Thoracic aorta (tissue), 2 donors: ENCODE measurements around the gene NR2F1-AS1. TPM values are rescaled to one million over a fixed set of nuclear protein-coding genes. Genes with fewer than 3 reads are reported as not detected.
"Not testable (repeated sequence)": the region's sequence is repeated elsewhere in the genome, so short reads cannot be mapped to it uniquely, and the experiment has no call there.

Experiments
- ATAC-seq: fragments of 150-250 bp; one replicate; pipeline ENCODE4 v1.8.0; 2017; ENCODE audit warnings: low read depth; ENCODE audit not compliant: insufficient number of reproducible peaks, low FRiP score
- DNase-seq: peaks from one replicate; pipeline ENCODE4 v3.0.0-alpha.2; 2020; ENCODE audit warnings: low spot score
- H3K27ac ChIP-seq, 2 donors: fragments of 200-600 bp; sonication (generic); 1 replicate in 1 of 2; 2 replicates in 1 of 2; pipeline ENCODE4 v1.5.1; 2016; ENCODE audit warnings: mild to moderate bottlenecking in 2 of 2, moderate library complexity in 2 of 2
- H3K27me3 ChIP-seq: fragments of 200-600 bp; sonication (generic); replicated peaks from 2 replicates; pipeline ENCODE4 v1.6.0; 2016; ENCODE audit warnings: mild to moderate bottlenecking; ENCODE audit not compliant: insufficient read depth
- H3K36me3 ChIP-seq: fragments of 200-600 bp; sonication (generic); one replicate; pipeline ENCODE4 v1.5.1; 2016
- H3K4me1 ChIP-seq, 2 donors: fragments of 200-600 bp; sonication (generic); 1 replicate in 1 of 2; 2 replicates in 1 of 2; pipeline versions ENCODE4 v1.5.1 to v1.6.0; 2016; ENCODE audit warnings: low read depth in 2 of 2, mild to moderate bottlenecking in 1 of 2; ENCODE audit not compliant: control insufficient read depth in 1 of 2
- H3K4me3 ChIP-seq: fragments of 200-600 bp; sonication (generic); 2 replicates; pipeline ENCODE4 v1.5.1; 2016; ENCODE audit warnings: mild to moderate bottlenecking
- H3K9me3 ChIP-seq: fragments of 200-600 bp; sonication (generic); 2 replicates; pipeline ENCODE4 v1.5.1; 2016
- CTCF ChIP-seq: fragments of 200-600 bp; sonication (generic); IDR thresholded peaks from one replicate; pipeline ENCODE4 v1.5.1; 2019; ENCODE audit warnings: antibody characterized with exemption
- total RNA-seq, 2 donors: library from RNA; depleted of rRNA; stranded (reverse); fragments of >200 nt; gene quantifications; one replicate each; pipeline versions ENCODE4 v1.1.0 to v1.2.3, GENCODE V29; 2016

The NR2F1-AS1 gene
- total RNA-seq, 2 donors from 2014 or later = 0.54 to 8.7 TPM

GRCh38 chr5:93566091-93566490, 14.9 kb downstream of the NR2F1-AS1 start:
- no peaks in the 10 kb centered on the region for H3K36me3 ChIP-seq
- no peak overlapping the region for H3K27ac ChIP-seq
- ATAC-seq (no peak), DNase-seq (no peak)
- no peak overlapping the region for H3K4me3 ChIP-seq
- peaks cover 0 to 8% of the 10 kb centered on the region in 2 donors for H3K4me1 ChIP-seq
- H3K27me3 ChIP-seq = no peaks in the 10 kb centered on the region
- no peak for TF ChIP-seq CTCF
- no peaks in the 10 kb centered on the region for H3K9me3 ChIP-seq

- H3K27me3 ChIP-seq = no peaks in the 10 kb centered on the region
- no peak for DNase-seq
- H3K9me3 ChIP-seq = no peaks in the 10 kb centered on the region
- H3K4me3 ChIP-seq = no peak overlapping the region
- no peak for ATAC-seq
- TF ChIP-seq CTCF = no peak
- no peaks in the 10 kb centered on the region for H3K4me1 ChIP-seq
- no peak overlapping the region for H3K27ac ChIP-seq
- no peaks in the 10 kb centered on the region for H3K36me3 ChIP-seq
These were observed 23.9 kb downstream of the NR2F1-AS1 start for GRCh38 chr5:93557021-93557604.

GRCh38 chr5:93549594-93549993, 31.4 kb downstream of the NR2F1-AS1 start:
- H3K4me3 ChIP-seq, ATAC-seq, H3K36me3 ChIP-seq, H3K4me1 ChIP-seq, H3K27ac ChIP-seq, H3K27me3 ChIP-seq, DNase-seq, H3K9me3 ChIP-seq: not testable (repeated sequence)

- Histone ChIP-seq H3K27me3 (no peaks in the 10 kb centered on the region), H3K9me3 (no peaks in the 10 kb centered on the region), H3K36me3 (no peaks in the 10 kb centered on the region), H3K4me3 (no peak overlapping the region), H3K27ac (no peak overlapping the region), H3K4me1 (no peaks in the 10 kb centered on the region)
- TF ChIP-seq CTCF = no peak
- ATAC-seq = no peak
- no peak for DNase-seq
These were observed 35.1 kb downstream of the NR2F1-AS1 start for GRCh38 chr5:93545872-93546271.

GRCh38 chr5:93532370-93532769, 48.6 kb downstream of the NR2F1-AS1 start:
- no peak for DNase-seq
- Histone ChIP-seq H3K4me3 (no peak overlapping the region), H3K36me3 (no peaks in the 10 kb centered on the region), H3K27me3 (no peaks in the 10 kb centered on the region), H3K27ac (no peak overlapping the region), H3K9me3 (peaks cover 4% of the 10 kb centered on the region), H3K4me1 (peaks cover 0 to 2% of the 10 kb centered on the region in 2 donors)
- no peak for TF ChIP-seq CTCF
- peak; percentile 28 for ATAC-seq

- not testable (repeated sequence) for H3K4me3 ChIP-seq, H3K4me1 ChIP-seq, H3K36me3 ChIP-seq, H3K27me3 ChIP-seq, H3K9me3 ChIP-seq, ATAC-seq, DNase-seq, H3K27ac ChIP-seq
These were observed 59.2 kb downstream of the NR2F1-AS1 start for GRCh38 chr5:93521815-93522214.
